Measurements from ENCODE around the gene MYL6. TPM values are rescaled to one million over a fixed set of nuclear protein-coding genes. Genes with fewer than 3 reads are reported as not detected.
"Not testable (repeated sequence)": the region's sequence is repeated elsewhere in the genome, so short reads cannot be mapped to it uniquely, and the experiment has no call there.

MYL6 gene
- total RNA-seq, 1 experiment from 2014 or later, result 1,181 TPM

DNA sequence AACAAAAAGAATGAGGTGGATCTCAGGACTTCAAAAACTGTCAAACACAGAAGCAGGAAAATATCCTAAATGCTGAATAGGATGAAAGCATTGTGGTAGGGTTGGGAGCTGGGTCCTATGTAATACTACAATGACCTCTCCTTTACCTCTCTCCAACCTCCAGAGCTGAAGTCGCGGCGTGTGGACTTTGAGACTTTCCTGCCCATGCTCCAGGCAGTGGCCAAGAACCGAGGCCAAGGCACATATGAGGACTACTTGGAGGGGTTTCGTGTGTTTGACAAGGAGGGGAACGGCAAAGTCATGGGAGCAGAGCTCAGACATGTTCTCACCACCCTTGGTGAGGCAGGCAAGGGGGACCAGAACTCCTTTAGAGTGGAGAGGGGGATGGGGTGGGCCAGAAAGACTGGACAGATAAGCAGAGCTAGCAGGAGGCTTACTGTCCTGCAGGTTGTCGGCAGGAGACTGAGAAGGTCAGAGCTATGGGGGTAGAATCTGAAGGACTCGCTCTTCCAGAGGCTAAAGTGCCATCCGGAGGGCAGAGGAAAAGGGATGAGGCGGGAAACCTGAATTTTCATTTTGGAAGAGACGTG lies 2.8 kb upstream of the MYL6 start:
- no peak overlapping the region for H4K5ac ChIP-seq (ENCODE audit: insufficient read length, low read depth, low read length)
- no peaks in the 10 kb centered on the region for H4K20me1 ChIP-seq (ENCODE audit: control insufficient read depth, insufficient read depth, insufficient read length)
- H3K27ac ChIP-seq (ENCODE audit: insufficient read length, low read depth, low read length), result no peak overlapping the region
- H3K18ac ChIP-seq (ENCODE audit: insufficient read length, low read depth, low read length), result no peak overlapping the region
- no peak overlapping the region for H3T11ph ChIP-seq (ENCODE audit: low read length)
- Mint-ChIP-seq H3K4me3 (peak overlapping the region in 1 of 2 experiments; percentile 54; a peak in 2 of 5 replicates), H3K4me1 (peaks cover 39 to 50% of the 10 kb centered on the region in 2 experiments), H3K36me3 (ENCODE audit: insufficient read depth in 1 of 3, low read depth in 3 of 3) (peaks cover 33 to 40% (median 35%) of the 10 kb centered on the region in 3 experiments), H3K27me3 (ENCODE audit: low read depth) (peaks cover 6% of the 10 kb centered on the region; the same call in 1 of the 2 replicates), H3K9me3 (peaks cover 0 to 4% of the 10 kb centered on the region in 2 experiments; a peak in 3 of 5 replicates), H3K27ac (peak overlapping the region in 2 of 3 experiments; percentile 3 to 30; a peak in 3 of 7 replicates)
- TF ChIP-seq, protein P1, sequence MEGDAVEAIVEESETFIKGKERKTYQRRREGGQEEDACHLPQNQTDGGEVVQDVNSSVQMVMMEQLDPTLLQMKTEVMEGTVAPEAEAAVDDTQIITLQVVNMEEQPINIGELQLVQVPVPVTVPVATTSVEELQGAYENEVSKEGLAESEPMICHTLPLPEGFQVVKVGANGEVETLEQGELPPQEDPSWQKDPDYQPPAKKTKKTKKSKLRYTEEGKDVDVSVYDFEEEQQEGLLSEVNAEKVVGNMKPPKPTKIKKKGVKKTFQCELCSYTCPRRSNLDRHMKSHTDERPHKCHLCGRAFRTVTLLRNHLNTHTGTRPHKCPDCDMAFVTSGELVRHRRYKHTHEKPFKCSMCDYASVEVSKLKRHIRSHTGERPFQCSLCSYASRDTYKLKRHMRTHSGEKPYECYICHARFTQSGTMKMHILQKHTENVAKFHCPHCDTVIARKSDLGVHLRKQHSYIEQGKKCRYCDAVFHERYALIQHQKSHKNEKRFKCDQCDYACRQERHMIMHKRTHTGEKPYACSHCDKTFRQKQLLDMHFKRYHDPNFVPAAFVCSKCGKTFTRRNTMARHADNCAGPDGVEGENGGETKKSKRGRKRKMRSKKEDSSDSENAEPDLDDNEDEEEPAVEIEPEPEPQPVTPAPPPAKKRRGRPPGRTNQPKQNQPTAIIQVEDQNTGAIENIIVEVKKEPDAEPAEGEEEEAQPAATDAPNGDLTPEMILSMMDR (conservative IDR thresholded peaks at IDR 0.05), result no peak
- no peak overlapping the region for H3K23ac ChIP-seq (ENCODE audit: insufficient read length, low read depth, low read length)
- no peak overlapping the region for H2AK5ac ChIP-seq (ENCODE audit: insufficient read length, low read length)
- H2AFZ ChIP-seq (ENCODE audit: low read length), result no peak overlapping the region
- no peaks in the 10 kb centered on the region for H3K9me3 ChIP-seq (ENCODE audit: control insufficient read depth, low read depth, low read length)
- no CpG with 5 or more reads among the region's 11 CpGs for WGBS (ENCODE audit: extremely low coverage, insufficient read length, low lambda C conversion rate)
- peaks cover 25% of the 10 kb centered on the region for H3K23me2 ChIP-seq (ENCODE audit: insufficient read length, low read depth, low read length, poor library complexity, severe bottlenecking)
- H2BK15ac ChIP-seq (ENCODE audit: low read depth, low read length), result no peak overlapping the region
- peaks cover 3% of the 10 kb centered on the region; the same call in 1 of the 2 replicates for H3K79me2 ChIP-seq (ENCODE audit: insufficient read depth, low read length)
- peaks cover 2% of the 10 kb centered on the region for H3K79me1 ChIP-seq (ENCODE audit: insufficient read depth, low read depth, low read length, poor library complexity, severe bottlenecking)
- no peak overlapping the region for H3K9ac ChIP-seq (ENCODE audit: extremely low read depth, insufficient read length, low read length)
- no peak overlapping the region for H2BK12ac ChIP-seq (ENCODE audit: insufficient read length, low read depth, low read length)
- no peak for DNase-seq
- no peak overlapping the region for H4K8ac ChIP-seq (replicated peaks; ENCODE audit: insufficient read length, low read depth, low read length)
- no peak overlapping the region for H3K4ac ChIP-seq (ENCODE audit: low read depth, low read length)
- no peak overlapping the region for H2BK120ac ChIP-seq (ENCODE audit: low read depth, low read length, poor library complexity, severe bottlenecking)
- H3K4me2 ChIP-seq (ENCODE audit: insufficient read depth, insufficient read length, low read length), result no peak overlapping the region
- H3K4me1 ChIP-seq (ENCODE audit: insufficient read depth, low read length), result peaks cover 7% of the 10 kb centered on the region; the same call in 1 of the 2 replicates
- no peaks in the 10 kb centered on the region for H3K27me3 ChIP-seq (ENCODE audit: insufficient read depth, low read length)
- H3K56ac ChIP-seq (ENCODE audit: insufficient read length, low read depth, low read length), result no peak overlapping the region
- no peak overlapping the region for H4K91ac ChIP-seq (ENCODE audit: insufficient read length, low read depth, low read length)
- H2BK20ac ChIP-seq (ENCODE audit: low read depth, low read length, poor library complexity, severe bottlenecking), result no peak overlapping the region
- H3K14ac ChIP-seq (ENCODE audit: insufficient read depth, low read length), result no peak overlapping the region
- H2BK5ac ChIP-seq (ENCODE audit: insufficient read length, low read length), result no peak overlapping the region

DNA sequence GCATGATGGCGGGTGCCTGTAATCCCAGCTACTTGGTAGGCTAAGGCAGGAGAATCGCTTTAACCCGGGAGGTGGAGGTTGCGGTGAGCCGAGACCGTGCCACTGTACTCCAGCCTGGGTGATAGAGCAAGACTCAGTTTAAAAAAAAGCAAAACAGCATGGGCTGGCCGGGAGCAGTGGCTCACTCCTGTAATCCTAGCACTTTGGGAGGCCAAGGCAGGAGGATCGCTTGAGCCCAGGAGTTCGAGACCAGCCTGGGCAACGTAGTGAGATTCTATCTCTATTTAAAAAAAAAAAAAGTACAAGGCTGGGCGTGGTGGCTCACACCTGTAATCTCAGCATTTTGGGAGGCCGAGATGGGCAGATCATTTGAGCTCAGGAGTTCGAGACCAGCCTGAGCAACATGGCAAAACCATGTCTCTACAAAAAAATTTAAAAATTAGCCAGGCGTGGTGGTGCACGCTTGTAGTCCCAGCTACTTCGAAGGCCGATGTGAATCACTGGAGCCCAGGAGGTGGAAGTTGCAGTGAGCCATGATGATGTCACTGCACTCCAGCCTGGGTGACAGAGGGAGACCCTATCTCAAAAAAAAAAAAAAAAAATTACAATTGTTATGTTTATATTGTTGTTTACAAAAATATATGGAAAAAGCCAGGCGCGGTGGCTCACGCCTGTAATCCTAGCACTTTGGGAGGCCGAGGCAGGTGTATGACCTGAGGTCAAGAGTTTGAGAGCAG lies 1.5 kb upstream of the MYL6 start:
- not testable (repeated sequence) for H3K4me1 ChIP-seq (ENCODE audit: insufficient read depth, low read length); H2BK15ac ChIP-seq (ENCODE audit: low read depth, low read length); H3K9ac ChIP-seq (ENCODE audit: extremely low read depth, insufficient read length, low read length); H3K4me2 ChIP-seq (ENCODE audit: insufficient read depth, insufficient read length, low read length); H3K9me3 Mint-ChIP-seq; H3K4ac ChIP-seq (ENCODE audit: low read depth, low read length); H3K56ac ChIP-seq (ENCODE audit: insufficient read length, low read depth, low read length); H4K91ac ChIP-seq (ENCODE audit: insufficient read length, low read depth, low read length); H2BK20ac ChIP-seq (ENCODE audit: low read depth, low read length, poor library complexity, severe bottlenecking); H3T11ph ChIP-seq (ENCODE audit: low read length); H3K9me3 ChIP-seq (ENCODE audit: control insufficient read depth, low read depth, low read length); H3K79me1 ChIP-seq (ENCODE audit: insufficient read depth, low read depth, low read length, poor library complexity, severe bottlenecking); H2BK12ac ChIP-seq (ENCODE audit: insufficient read length, low read depth, low read length); H3K23ac ChIP-seq (ENCODE audit: insufficient read length, low read depth, low read length); H4K5ac ChIP-seq (ENCODE audit: insufficient read length, low read depth, low read length); H3K79me2 ChIP-seq (ENCODE audit: insufficient read depth, low read length); H2BK120ac ChIP-seq (ENCODE audit: low read depth, low read length, poor library complexity, severe bottlenecking); H2BK5ac ChIP-seq (ENCODE audit: insufficient read length, low read length); H3K14ac ChIP-seq (ENCODE audit: insufficient read depth, low read length); H3K27me3 Mint-ChIP-seq (ENCODE audit: low read depth); H3K18ac ChIP-seq (ENCODE audit: insufficient read length, low read depth, low read length); H3K27me3 ChIP-seq (ENCODE audit: insufficient read depth, low read length); H4K20me1 ChIP-seq (ENCODE audit: control insufficient read depth, insufficient read depth, insufficient read length); H4K8ac ChIP-seq (replicated peaks; ENCODE audit: insufficient read length, low read depth, low read length); DNase-seq; H3K27ac ChIP-seq (ENCODE audit: insufficient read length, low read depth, low read length); H2AK5ac ChIP-seq (ENCODE audit: insufficient read length, low read length); H2AFZ ChIP-seq (ENCODE audit: low read length)
- peaks cover 23% of the 10 kb centered on the region for H3K23me2 ChIP-seq (ENCODE audit: insufficient read length, low read depth, low read length, poor library complexity, severe bottlenecking)
- peaks cover 46 to 59% of the 10 kb centered on the region in 2 experiments for H3K4me1 Mint-ChIP-seq
- WGBS (ENCODE audit: extremely low coverage, insufficient read length, low lambda C conversion rate), result no CpG with 5 or more reads among the region's 21 CpGs
- H3K27ac Mint-ChIP-seq, result peak overlapping the region; percentile 96 to 99 (median 98)
- peaks cover 44 to 53% (median 48%) of the 10 kb centered on the region in 3 experiments for H3K36me3 Mint-ChIP-seq (ENCODE audit: insufficient read depth in 1 of 3, low read depth in 3 of 3)
- peak overlapping the region; percentile 93 to 96 for H3K4me3 Mint-ChIP-seq
